ENCODE measurements around the gene ITGB7.

DNA sequence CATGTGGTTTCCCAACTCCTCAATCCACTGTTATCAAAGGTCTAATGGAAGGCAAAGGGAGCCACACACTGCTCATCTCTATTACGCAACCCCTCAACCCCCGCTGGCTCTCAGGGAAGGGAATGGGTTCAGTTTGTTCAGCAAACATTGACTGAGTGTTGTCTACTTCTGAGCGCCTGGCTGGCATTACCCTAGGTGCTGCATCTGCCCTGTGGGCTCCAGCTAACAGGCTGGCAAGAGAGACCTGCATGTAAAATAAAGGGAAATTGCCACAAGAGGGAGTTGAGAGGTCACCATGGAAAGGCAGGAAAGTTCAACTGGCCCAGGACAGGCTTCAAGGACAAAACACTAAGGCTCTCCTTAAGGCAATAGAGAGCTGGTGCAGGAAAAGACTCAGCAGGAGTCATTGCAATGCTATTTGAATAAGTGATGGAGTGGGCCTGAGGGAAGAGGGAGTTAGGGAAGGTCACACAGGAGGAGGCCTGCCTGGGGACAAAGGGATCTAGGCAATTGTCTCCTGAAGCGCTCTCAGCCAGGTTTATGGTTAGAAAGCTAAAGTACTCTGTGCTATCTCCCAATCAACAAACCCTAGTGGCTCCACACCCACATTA is 32.1 kb downstream of the ITGB7 start:
- no peak for TF ChIP-seq POLR2A (IDR thresholded peaks at IDR 0.05)
- TF ChIP-seq CTCF (IDR thresholded peaks at IDR 0.05) = no peak
